Stimulated activated CD8-positive, alpha-beta memory T cell treated with anti-CD3 and anti-CD28 coated beads, Interleukin-7, amount 100 ng/mL, for 48 hours (primary cell): ENCODE results near the gene MGRN1.

Source experiments
- DNase-seq, 2 donors: peaks; one replicate each; pipeline ENCODE4 v3.0.0-alpha.2; 2020; ENCODE audit warnings: low read depth in 1 of 2; ENCODE audit errors: extremely low read depth in 1 of 2

MGRN1 gene

GRCh38 chr16:4649744-4650442 lies 25.3 kb downstream of the MGRN1 start:
- DNase-seq = no peak

GRCh38 chr16:4650443-4651074 lies 25.9 kb downstream of the MGRN1 start:
- peak; percentile 52 to 73 for DNase-seq

DNA sequence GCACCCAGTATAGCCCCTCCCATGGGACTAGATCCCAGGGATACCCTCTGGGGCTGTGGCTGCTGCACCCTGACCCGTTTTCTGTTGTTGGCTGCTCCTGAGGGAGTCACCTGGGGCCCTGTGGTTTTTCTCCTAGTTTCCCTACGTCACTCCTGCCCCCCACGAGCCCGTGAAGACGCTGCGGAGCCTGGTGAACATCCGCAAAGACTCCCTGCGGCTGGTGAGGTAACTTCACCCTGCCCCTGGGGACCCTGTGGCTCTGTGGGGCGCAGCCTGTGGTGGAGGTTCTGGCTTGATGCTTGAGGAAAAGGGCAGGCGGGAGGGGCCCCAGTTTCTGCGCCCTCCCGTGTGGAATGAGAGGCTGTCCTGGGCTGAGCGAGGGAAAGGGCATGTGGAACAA lies 27.2 kb downstream of the MGRN1 start:
- DNase-seq = no peak

DNA sequence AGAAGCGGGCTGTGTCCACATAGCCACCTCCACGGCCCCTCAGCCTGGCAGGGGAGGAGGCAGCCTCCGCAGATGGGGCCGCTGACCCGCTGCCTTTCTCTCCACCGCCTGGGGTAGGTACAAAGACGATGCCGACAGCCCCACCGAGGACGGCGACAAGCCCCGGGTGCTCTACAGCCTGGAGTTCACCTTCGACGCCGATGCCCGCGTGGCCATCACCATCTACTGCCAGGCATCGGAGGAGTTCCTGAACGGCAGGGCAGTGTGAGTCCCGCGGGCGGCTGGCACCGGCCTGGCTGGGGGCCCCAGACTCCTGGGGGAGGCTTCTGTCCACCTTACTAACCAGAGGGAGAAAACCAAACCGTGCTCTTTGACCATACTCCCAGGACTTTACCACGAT lies 27.9 kb downstream of the MGRN1 start:
- DNase-seq = no peak

DNA sequence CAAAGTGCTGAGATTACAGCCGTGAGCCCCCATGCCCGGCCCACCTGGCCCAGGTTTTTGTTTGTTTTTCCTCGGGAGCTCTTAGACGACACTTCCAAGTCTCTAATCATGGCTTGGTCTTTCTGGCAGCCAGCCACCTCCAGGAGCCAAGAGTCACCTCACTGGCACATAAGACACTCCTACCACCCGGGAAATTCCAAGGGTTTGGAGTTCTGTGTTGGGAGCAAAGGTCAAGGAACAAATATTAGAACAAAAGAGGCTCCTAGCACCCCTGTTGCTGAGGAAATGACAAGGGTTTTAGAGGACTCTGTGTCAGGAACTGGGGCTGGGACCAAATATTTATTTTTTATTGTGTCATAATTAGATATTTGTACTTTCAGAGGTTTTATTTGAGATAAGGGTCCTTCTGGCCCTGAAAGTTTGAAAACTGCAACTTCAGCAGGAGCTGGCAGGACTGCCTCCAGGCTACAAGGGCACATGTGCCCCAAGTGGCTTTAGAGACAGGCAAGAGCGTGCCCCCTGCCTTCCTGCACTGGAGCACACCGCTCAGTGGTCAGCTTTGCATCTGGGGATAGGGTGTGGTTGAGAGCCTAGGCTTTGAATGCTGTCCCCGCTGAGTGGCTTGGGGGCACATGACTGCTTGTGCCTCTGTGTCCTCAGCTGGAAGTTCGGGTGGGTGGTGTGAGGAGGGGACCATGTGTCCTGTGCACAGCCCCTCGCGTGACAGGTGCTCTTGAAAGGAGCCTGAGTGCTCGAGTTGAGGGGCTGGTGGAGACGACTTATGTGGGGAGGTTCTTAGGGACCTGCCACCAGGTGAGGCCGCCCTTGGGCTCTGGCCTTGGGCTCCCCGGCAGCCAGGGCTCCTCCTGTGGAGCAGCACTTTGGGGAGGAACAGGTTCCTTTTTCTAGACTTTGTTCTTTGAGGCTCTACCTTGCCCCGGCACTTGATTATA lies 29.7 kb downstream of the MGRN1 start:
- DNase-seq = no peak

DNA sequence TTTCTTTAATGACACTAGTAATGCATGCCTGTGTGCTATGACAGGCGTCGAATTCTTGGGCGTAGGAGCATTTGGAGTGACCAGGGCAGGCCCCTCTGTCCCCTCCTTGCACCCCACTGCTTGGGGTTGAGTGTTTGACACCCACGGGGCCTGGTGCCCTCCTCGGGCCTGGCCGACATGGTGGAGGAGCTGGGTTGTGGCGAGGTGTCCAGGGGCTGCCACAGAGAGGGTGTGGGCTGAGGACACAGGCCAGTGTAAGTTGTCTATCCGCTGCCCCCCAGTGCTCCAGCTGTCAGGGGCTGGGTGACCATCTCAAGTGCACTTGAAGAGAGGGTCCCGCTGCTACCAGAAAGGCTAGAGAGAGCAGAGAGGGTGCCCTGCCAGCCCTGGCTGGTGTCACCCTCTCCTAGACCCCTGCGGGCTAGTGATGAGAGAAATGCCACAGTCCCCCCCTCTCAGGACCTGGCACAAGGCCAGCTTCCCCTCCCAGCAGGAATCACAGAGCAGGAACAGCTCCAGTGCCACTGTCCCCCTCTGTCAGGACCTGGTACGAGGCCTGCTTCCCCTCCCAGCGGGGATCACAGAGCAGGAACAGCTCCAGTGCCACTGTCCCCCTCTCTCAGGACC lies 30.5 kb downstream of the MGRN1 start:
- no peak for DNase-seq

GRCh38 chr16:4655801-4656200 lies 31.2 kb downstream of the MGRN1 start:
- DNase-seq = no peak

GRCh38 chr16:4656221-4656620 lies 31.6 kb downstream of the MGRN1 start:
- no peak for DNase-seq

- no peak for DNase-seq
Observed at GRCh38 chr16:4656695-4657686, 32.4 kb downstream of the MGRN1 start.

DNA sequence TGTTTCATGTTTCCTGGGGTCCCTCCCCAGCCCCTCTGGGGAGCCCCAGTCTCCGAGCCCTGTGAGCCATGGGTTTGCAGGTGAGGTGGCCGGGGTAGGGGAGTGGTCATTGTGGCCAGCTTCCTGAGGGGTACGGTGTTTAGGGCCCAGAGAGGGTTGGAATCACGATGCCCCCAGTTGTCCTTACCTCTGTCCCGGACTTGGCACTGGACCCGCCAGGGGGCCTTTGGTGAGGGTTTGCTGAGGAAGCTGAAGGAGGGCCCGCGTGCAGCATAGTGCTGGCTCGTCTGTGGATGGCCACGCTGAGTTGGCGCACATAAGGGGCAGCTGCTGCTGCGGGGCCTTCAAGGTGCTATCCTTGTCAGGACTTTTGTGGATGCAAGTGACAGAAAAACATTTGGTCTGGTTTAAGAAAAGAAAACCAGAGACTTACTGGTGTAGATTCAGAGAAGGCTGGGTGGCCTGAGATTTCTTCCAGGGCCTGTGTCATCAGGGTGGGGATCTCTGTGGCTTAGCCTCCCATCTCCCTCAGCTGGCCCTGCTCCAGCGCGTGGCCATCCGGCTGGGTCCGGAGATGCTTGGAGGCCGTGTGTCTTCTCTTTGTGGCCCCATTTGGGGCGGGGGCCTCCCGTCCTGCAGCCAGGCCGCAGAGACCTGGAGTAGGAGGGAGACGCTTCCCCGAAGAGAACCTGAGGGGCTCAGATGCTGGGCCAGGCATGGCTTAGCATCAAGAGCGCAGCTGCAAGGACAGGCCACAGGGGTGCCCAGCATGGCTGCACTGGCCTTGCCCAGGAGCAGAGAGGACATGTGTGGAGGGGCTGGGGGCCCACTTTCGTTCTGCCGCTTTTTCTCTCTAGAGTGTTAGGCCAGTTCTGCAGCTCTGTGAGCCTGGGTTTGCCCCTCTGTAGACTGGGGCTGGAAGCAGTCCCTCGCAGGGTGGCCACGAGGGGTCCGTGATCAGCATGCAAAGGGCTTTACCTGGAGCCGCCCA lies 35.0 kb downstream of the MGRN1 start:
- no peak for DNase-seq

- DNase-seq = peak; percentile 84 to 85
Observed at GRCh38 chr16:4660454-4661007, 35.9 kb downstream of the MGRN1 start.

- no peak for DNase-seq
Observed at GRCh38 chr16:4661661-4662060, 37.0 kb downstream of the MGRN1 start.

DNA sequence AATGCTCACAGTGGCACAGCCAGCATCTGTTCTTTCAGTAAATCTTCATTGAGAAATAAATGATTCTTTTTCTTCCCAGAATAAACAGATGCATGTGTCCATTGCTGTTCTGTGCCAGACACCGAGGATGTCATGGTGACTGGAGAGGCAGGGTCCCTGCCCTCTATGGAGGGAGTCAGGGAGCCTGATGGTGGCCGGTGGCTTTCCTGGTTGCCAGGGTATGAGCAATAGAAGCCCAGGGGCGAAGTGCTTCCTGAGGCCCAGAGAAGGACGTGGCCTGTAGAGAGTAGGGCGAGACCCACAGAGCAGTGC lies 38.8 kb downstream of the MGRN1 start:
- no peak for DNase-seq

DNA sequence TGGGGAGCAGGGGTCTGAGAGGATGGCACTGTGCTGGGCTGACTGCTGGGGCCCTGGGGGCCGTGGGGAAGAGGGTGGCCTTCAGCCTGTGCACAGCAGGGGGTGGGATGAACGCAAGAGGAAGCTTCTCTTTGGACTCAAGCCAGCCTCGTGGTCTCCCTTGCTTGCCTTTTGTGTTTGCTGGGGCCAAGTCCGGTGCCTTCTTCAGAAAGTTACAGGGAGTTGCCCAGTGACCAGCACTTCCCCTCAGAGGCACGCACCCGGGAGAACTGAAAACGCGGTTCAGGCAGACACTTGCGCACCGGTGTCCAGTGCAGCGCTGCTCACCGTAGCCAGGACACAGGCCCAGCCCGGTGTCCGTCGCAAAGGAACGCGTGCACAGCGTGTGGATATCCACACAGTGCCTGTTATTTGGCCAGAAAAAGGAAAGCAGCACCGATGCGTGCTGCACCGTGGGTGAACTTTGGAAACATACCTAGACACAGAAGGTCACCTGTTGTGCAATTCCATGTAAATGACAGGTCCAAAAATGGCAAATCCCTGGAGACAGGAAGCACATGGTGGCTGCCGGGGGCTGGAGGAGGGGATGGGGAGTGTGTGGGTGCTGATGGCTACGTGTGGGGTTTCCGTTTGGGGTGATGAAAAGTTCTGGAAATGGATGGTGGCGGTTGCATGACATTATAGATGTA lies 39.3 kb downstream of the MGRN1 start:
- no peak for DNase-seq

DNA sequence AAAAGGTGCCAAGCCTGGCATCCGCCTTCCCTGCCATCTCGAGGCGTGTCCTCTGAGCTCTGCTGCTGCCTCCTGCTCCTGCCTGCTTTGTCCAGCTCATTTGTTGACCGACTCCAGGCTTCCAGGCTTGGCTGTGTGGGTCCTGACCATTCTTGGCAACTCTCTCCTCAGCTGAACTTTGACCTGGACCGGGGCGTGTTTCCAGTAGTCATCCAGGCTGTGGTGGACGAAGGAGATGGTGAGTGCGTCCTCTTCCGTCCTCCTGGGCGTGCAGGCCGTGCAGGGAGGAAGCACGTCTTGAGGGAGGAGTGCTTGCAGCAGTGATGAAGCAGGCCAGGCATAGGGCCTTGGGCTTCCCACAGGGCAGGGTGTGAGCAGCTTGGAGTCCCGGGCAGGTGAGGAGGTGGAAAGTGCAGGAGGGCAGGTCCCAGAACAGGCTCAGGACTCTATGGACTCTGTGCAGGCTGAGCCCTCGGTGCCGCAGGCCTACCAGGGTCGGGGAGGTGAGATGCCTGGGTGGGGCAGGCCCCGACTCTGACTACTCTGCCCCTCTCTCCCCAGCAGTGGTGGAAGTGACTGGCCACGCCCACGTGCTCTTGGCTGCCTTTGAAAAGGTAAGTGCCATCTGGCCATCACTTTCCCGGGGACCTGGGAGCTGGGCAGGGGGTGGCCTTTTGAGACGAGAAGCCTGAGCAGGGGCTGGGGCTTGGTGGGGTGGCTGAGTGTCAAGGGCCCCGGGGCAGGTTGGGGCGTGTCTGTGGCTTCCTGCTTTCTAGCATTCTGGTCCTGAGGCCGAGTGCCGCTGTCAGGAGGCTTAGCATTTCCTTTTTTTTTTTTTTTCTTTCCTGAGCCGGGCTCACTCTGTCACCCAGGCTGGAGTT lies 40.2 kb downstream of the MGRN1 start:
- peak in 1 of 2 donors; percentile 37 for DNase-seq

- no peak for DNase-seq
Observed at GRCh38 chr16:4666537-4667202, 42.0 kb downstream of the MGRN1 start.
